OCI-LY1 (cell line): Measurements from ENCODE around the gene CKMT2.
"Not testable (repeated sequence)": the region's sequence is repeated elsewhere in the genome, so short reads cannot be mapped to it uniquely, and the experiment has no call there.

Experiments
- H2AFZ ChIP-seq: fragments of 200-600 bp; sonication (generic), shearing (Covaris generic); 2 replicates; pipeline ENCODE4 v1.6.0; 2014; ENCODE audit warnings: antibody characterized with exemption, mild to moderate bottlenecking, low read length
- H3F3A ChIP-seq: fragments of 200-600 bp; sonication (generic), shearing (Covaris generic); 2 replicates; pipeline ENCODE4 v1.6.0; 2014; ENCODE audit warnings: mild to moderate bottlenecking, antibody characterized with exemption, low read length, moderate library complexity; ENCODE audit not compliant: insufficient read depth
- H3K27ac ChIP-seq: fragments of 200-600 bp; sonication (generic); 2 replicates; pipeline ENCODE4 v1.5.1; 2014; ENCODE audit warnings: low read length, mixed run types, mild to moderate bottlenecking, low read depth; ENCODE audit not compliant: poor library complexity, severe bottlenecking
- H3K27me3 ChIP-seq: fragments of 200-600 bp; sonication (generic); 2 replicates; pipeline ENCODE4 v1.6.0; 2014; ENCODE audit warnings: antibody characterized with exemption, mild to moderate bottlenecking, low read length, moderate library complexity; ENCODE audit not compliant: insufficient read depth
- H3K36me3 ChIP-seq: fragments of 200-600 bp; sonication (generic); 2 replicates; pipeline ENCODE4 v1.6.1; 2014; ENCODE audit warnings: mild to moderate bottlenecking, antibody characterized with exemption, low read length, moderate library complexity, mixed read lengths; ENCODE audit not compliant: insufficient read depth
- H3K4me1 ChIP-seq: fragments of 200-600 bp; sonication (generic); 2 replicates; pipeline ENCODE4 v1.5.1; 2014; ENCODE audit warnings: mild to moderate bottlenecking, low read length, moderate library complexity; ENCODE audit not compliant: insufficient read depth, severe bottlenecking
- H3K4me2 ChIP-seq: fragments of 200-600 bp; sonication (generic), shearing (Covaris generic); 2 replicates; pipeline ENCODE4 v1.6.1; 2014; ENCODE audit warnings: low read length
- H3K4me3 ChIP-seq: fragments of 200-600 bp; sonication (generic); 2 replicates; pipeline ENCODE4 v1.5.1; 2014; ENCODE audit warnings: low read length, low read depth, mild to moderate bottlenecking, mixed read lengths; ENCODE audit not compliant: poor library complexity, severe bottlenecking
- H3K79me2 ChIP-seq: fragments of 200-600 bp; shearing (Covaris generic); 2 replicates; pipeline ENCODE4 v1.6.1; 2016; ENCODE audit warnings: mixed run types, low read length, mixed read lengths; ENCODE audit not compliant: insufficient read depth
- H3K9ac ChIP-seq: fragments of 200-600 bp; sonication (generic), shearing (Covaris generic); 2 replicates; pipeline ENCODE4 v1.6.1; 2014; ENCODE audit warnings: mild to moderate bottlenecking, low read length, mixed read lengths
- H3K9me2 ChIP-seq: fragments of 200-600 bp; sonication (generic), shearing (Covaris generic); 2 replicates; pipeline ENCODE4 v1.6.1; 2014; ENCODE audit warnings: low read depth, mild to moderate bottlenecking, low read length, mixed read lengths
- H3K9me3 ChIP-seq: fragments of 200-600 bp; shearing (Covaris generic); 2 replicates; pipeline ENCODE4 v1.6.1; 2014; ENCODE audit warnings: low read length, mixed read lengths
- H4K20me1 ChIP-seq: fragments of 200-600 bp; sonication (generic), shearing (Covaris generic); 2 replicates; pipeline ENCODE4 v1.6.0; 2016; ENCODE audit warnings: mild to moderate bottlenecking, low read length; ENCODE audit not compliant: insufficient read depth
- CTCF ChIP-seq: fragments of 200-600 bp; sonication (generic), shearing (Covaris generic); IDR thresholded peaks from 2 replicates; pipeline ENCODE4 v1.5.1; 2017; ENCODE audit warnings: mild to moderate bottlenecking, antibody characterized with exemption, low read length, moderate library complexity, mixed read lengths
- EZH2 ChIP-seq: fragments of 200-600 bp; sonication (generic), shearing (Covaris generic); IDR thresholded peaks from 2 replicates; pipeline ENCODE4 v1.8.0; 2017; ENCODE audit warnings: borderline replicate concordance, mixed run types, mild to moderate bottlenecking, antibody characterized with exemption, low read length, moderate library complexity, mixed read lengths

CKMT2 gene

DNA sequence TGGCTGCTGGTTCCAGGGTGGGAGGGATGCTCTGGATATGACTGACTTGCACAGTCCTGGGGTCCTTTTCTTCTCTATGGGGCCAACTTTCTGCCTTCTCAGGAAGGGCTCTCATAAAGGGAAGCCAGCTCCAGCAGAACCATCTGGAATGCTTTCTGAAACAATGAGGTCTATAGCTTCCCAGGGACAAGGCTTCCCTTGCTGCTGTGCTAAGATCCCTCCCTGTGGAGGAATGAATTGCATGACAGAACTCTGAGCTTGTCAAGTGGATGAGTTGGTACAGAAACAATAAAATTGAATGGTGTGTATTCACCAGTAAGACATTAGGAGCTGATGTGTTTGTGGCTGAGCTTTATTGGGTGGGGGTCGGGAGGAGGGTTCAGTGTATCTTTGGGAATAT is 19.8 kb downstream of the CKMT2 start:
- Histone ChIP-seq H3K79me2 (no peaks in the 10 kb centered on the region), H3K9me2 (no peaks in the 10 kb centered on the region), H3K27me3 (no peaks in the 10 kb centered on the region), H4K20me1 (no peaks in the 10 kb centered on the region), H3K9me3 (peaks cover 2% of the 10 kb centered on the region; the same call in 1 of the 2 replicates), H3K4me2 (no peak overlapping the region), H3K27ac (no peak overlapping the region), H3K4me1 (no peaks in the 10 kb centered on the region), H2AFZ (no peak overlapping the region), H3K9ac (no peak overlapping the region), H3K36me3 (peaks cover 8% of the 10 kb centered on the region), H3K4me3 (no peak overlapping the region), H3F3A (no peaks in the 10 kb centered on the region)
- TF ChIP-seq EZH2, result no peak

DNA sequence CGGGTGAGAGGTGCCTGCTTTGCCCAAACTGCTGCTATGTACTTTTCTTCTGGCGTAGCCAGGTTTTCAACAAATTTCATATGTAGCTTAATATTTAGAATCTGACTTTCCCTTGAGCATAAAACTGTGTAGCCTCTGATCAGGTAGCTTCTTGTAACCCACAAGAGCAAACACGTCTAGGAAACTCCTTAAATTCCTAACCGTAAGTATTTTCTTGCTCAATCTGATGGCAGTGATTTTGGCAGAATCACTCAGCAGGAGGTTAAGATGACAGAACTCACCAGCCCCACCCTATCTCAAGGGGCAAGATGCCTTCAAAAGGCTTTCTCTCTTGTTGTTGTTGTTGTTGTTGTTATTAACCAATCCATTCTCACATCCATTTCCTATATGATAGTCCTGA is 20.8 kb downstream of the CKMT2 start:
- no peaks in the 10 kb centered on the region for H3K4me1 ChIP-seq
- TF ChIP-seq CTCF (no peak), EZH2 (no peak)
- no peak overlapping the region for H2AFZ ChIP-seq
- peaks cover 8% of the 10 kb centered on the region for H3K36me3 ChIP-seq
- no peaks in the 10 kb centered on the region for H4K20me1 ChIP-seq
- no peak overlapping the region for H3K4me3 ChIP-seq
- no peaks in the 10 kb centered on the region for H3F3A ChIP-seq
- H3K27me3 ChIP-seq, result no peaks in the 10 kb centered on the region
- no peak overlapping the region for H3K9ac ChIP-seq
- H3K4me2 ChIP-seq, result no peak overlapping the region
- no peaks in the 10 kb centered on the region for H3K9me2 ChIP-seq
- H3K27ac ChIP-seq, result no peak overlapping the region
- peaks cover 2% of the 10 kb centered on the region; the same call in 1 of the 2 replicates for H3K9me3 ChIP-seq
- no peaks in the 10 kb centered on the region for H3K79me2 ChIP-seq

- Histone ChIP-seq H3K9ac (no peak overlapping the region), H3K27ac (no peak overlapping the region), H3K27me3 (no peaks in the 10 kb centered on the region), H2AFZ (no peak overlapping the region), H3K4me1 (no peaks in the 10 kb centered on the region), H3K4me3 (no peak overlapping the region), H3K9me2 (no peaks in the 10 kb centered on the region), H3F3A (no peaks in the 10 kb centered on the region), H3K4me2 (no peak overlapping the region), H4K20me1 (no peaks in the 10 kb centered on the region), H3K36me3 (peaks cover 6% of the 10 kb centered on the region), H3K79me2 (no peaks in the 10 kb centered on the region), H3K9me3 (peaks cover under 1% of the 10 kb centered on the region; the same call in 1 of the 2 replicates)
- TF ChIP-seq EZH2 (no peak), CTCF (no peak)
Observed at GRCh38 chr5:81254886-81255559, 21.9 kb downstream of the CKMT2 start.

GRCh38 chr5:81256766-81257165 is 23.6 kb downstream of the CKMT2 start:
- H3F3A ChIP-seq, result no peaks in the 10 kb centered on the region
- H3K4me1 ChIP-seq, result no peaks in the 10 kb centered on the region
- no peak overlapping the region for H3K4me3 ChIP-seq
- no peaks in the 10 kb centered on the region for H3K27me3 ChIP-seq
- TF ChIP-seq CTCF (no peak), EZH2 (no peak)
- H3K79me2 ChIP-seq, result no peaks in the 10 kb centered on the region
- no peak overlapping the region for H2AFZ ChIP-seq
- H3K9ac ChIP-seq, result no peak overlapping the region
- H4K20me1 ChIP-seq, result no peaks in the 10 kb centered on the region
- H3K36me3 ChIP-seq, result no peaks in the 10 kb centered on the region
- H3K27ac ChIP-seq, result no peak overlapping the region
- H3K4me2 ChIP-seq, result no peak overlapping the region
- H3K9me2 ChIP-seq, result no peaks in the 10 kb centered on the region
- no peaks in the 10 kb centered on the region for H3K9me3 ChIP-seq

- not testable (repeated sequence) for H4K20me1 ChIP-seq, H3K4me3 ChIP-seq, H3K27ac ChIP-seq, H3K36me3 ChIP-seq, H3K27me3 ChIP-seq, H3K4me1 ChIP-seq, H3K9me3 ChIP-seq, H2AFZ ChIP-seq, H3K79me2 ChIP-seq, H3K4me2 ChIP-seq, H3F3A ChIP-seq, H3K9me2 ChIP-seq, H3K9ac ChIP-seq
Observed at GRCh38 chr5:81262796-81263195, 29.7 kb downstream of the CKMT2 start.
